Psoas muscle (tissue), 8 donors: ENCODE data around the gene TENM3. TPM values are rescaled to one million over a fixed set of nuclear protein-coding genes. Genes with fewer than 3 reads are reported as not detected.

Experiments
- ATAC-seq, 4 donors: fragments of 200-7000 bp; cut with Tn5 transposase; one replicate each; pipeline ENCODE4 v1.9.1; 2020; ENCODE audit warnings: moderate library complexity in 3 of 4, mild to moderate bottlenecking in 2 of 4
- DNase-seq, 2 donors: peaks; one replicate each; pipeline ENCODE4 v3.0.0-alpha.2; 2020
- H3K27ac ChIP-seq: fragments of 200-600 bp; one replicate; pipeline ENCODE4 v1.8.0; 2022
- H3K27me3 ChIP-seq, 3 donors: fragments of 200-600 bp in 1 of 3; one replicate each; pipeline versions ENCODE4 v1.6.1 to v1.8.0; 2013 to 2022; ENCODE audit warnings: low read length in 2 of 3, mild to moderate bottlenecking in 2 of 3, moderate library complexity in 1 of 3; ENCODE audit not compliant: insufficient read depth in 3 of 3
- H3K36me3 ChIP-seq, 2 donors: fragments of 200-600 bp in 1 of 2; one replicate each; pipeline versions ENCODE4 v1.6.1 to v1.8.0; 2013 to 2022; ENCODE audit warnings: low read depth in 1 of 2, mild to moderate bottlenecking in 1 of 2, moderate library complexity in 1 of 2; ENCODE audit not compliant: insufficient read depth in 1 of 2
- H3K4me1 ChIP-seq: fragments of 200-600 bp; one replicate; pipeline ENCODE4 v1.8.0; 2022
- H3K4me3 ChIP-seq: fragments of 200-600 bp; one replicate; pipeline ENCODE4 v1.8.0; 2022; ENCODE audit warnings: mild to moderate bottlenecking
- H3K9me3 ChIP-seq: fragments of 200-600 bp; one replicate; pipeline ENCODE4 v1.8.0; 2022
- CTCF ChIP-seq: fragments of 200-600 bp; IDR thresholded peaks from one replicate; pipeline ENCODE4 v1.8.0; 2022; ENCODE audit warnings: antibody characterized with exemption
- WGBS, 3 donors: extraction: QIAGEN DNeasy Blood & Tissue Kit; methylation state at CpG; one replicate each; pipeline versions ENCODE4 v1.1.6 to v1.1.7; 2013; 5-methylcytosine and 5-hydroxymethylcytosine counted together
- intact Hi-C, 2 donors: fragments of 100-400 bp; cut with DNase I; formaldehyde crosslinking; loops; one replicate each; pipeline versions ENCODE4 v1.11.0 to v1.14.2; 2022
- polyA plus RNA-seq, 3 donors: library from polyadenylated mRNA; stranded (reverse); fragments of 200-250 nt; gene quantifications; one replicate each; pipeline ENCODE4 v1.2.3, GENCODE V29; 2013
- total RNA-seq, 4 donors: library from RNA; stranded (reverse); fragmentation: NEBNext Ultra II Directional in 2 of 4; extraction: Animal tissue kit (Norgen Biotek cat#: 25700) in 2 of 4; gene quantifications; one replicate each; pipeline versions ENCODE4 v1.2.1 to v1.2.4, GENCODE V29; 2021 to 2023
- donor health status: healthy with polysubstance abuse.
- donor health status: DM: no; HTN: no; CAD: no; lungs with moderate emphysema.
- donor health status: Bipolar disorder and iron deficiency.
- donor health status: healthy.
- donor health status: DM: yes; HTN: yes; CAD: no.
- donor health status: DM: no; HTN: no; CAD: no.
- donor health status: DM: no; HTN: no; CAD: no.
- donor health status: DM: yes; HTN: yes; CAD: no.

The TENM3 gene
- total and polyA plus RNA-seq, 7 donors: 0.48 to 11.6 (median 5.3) TPM

- WGBS, 3 donors: 84 to 87% (median 84%) methylated on average over 9 of the region's 9 CpGs
- ATAC-seq (no peak), DNase-seq (no peak)
- H3K27me3 ChIP-seq: no peaks in the 10 kb centered on the region
- intact Hi-C loops: no loop called here
- H3K9me3 ChIP-seq: no peaks in the 10 kb centered on the region
- H3K27ac ChIP-seq: no peak overlapping the region
- H3K36me3 ChIP-seq: no peaks in the 10 kb centered on the region
- H3K4me3 ChIP-seq: no peak overlapping the region
- H3K4me1 ChIP-seq: no peaks in the 10 kb centered on the region
- no peak for TF ChIP-seq CTCF
These were observed 18.9 kb upstream of the TENM3 start for GRCh38 chr4:182224192-182224850.

- no peak overlapping the region for H3K4me3 ChIP-seq
- 88 to 92% (median 88%) methylated on average over 9 of the region's 9 CpGs for WGBS, 3 donors
- no peak for TF ChIP-seq CTCF
- DNase-seq (no peak), ATAC-seq (no peak)
- no peaks in the 10 kb centered on the region for H3K27me3 ChIP-seq
- no peak overlapping the region for H3K27ac ChIP-seq
- intact Hi-C loops: no loop called here
- no peaks in the 10 kb centered on the region for H3K4me1 ChIP-seq
- no peaks in the 10 kb centered on the region for H3K36me3 ChIP-seq
- no peaks in the 10 kb centered on the region for H3K9me3 ChIP-seq
These were observed 17.8 kb upstream of the TENM3 start for GRCh38 chr4:182225257-182225852.

- Histone ChIP-seq H3K4me1 (no peaks in the 10 kb centered on the region), H3K9me3 (no peaks in the 10 kb centered on the region), H3K27me3 (no peaks in the 10 kb centered on the region), H3K36me3 (no peaks in the 10 kb centered on the region), H3K4me3 (no peak overlapping the region), H3K27ac (no peak overlapping the region)
- WGBS, 3 donors: 89 to 93% (median 90%) methylated on average over 6 of the region's 6 CpGs
- no peak for TF ChIP-seq CTCF
- no peak for ATAC-seq
- no peak for DNase-seq
- intact Hi-C loops: no loop called here
These were observed 15.6 kb upstream of the TENM3 start for GRCh38 chr4:182227611-182228010.

- intact Hi-C loops: no loop called here
- WGBS, 3 donors: 45 to 62% (median 49%) methylated on average over 7 of the region's 7 CpGs
These were observed 14.1 kb upstream of the TENM3 start for GRCh38 chr4:182228991-182229577.

More at GRCh38 chr4:182228991-182229577, 14.1 kb upstream of the TENM3 start:
- TF ChIP-seq CTCF: no peak
- no peaks in the 10 kb centered on the region for H3K36me3 ChIP-seq
- no peaks in the 10 kb centered on the region for H3K27me3 ChIP-seq
- DNase-seq (no peak), ATAC-seq (no peak)
- H3K4me1 ChIP-seq: no peaks in the 10 kb centered on the region
- no peak overlapping the region for H3K27ac ChIP-seq
- no peaks in the 10 kb centered on the region for H3K9me3 ChIP-seq
- H3K4me3 ChIP-seq: no peak overlapping the region
